NT2/D1 (cell line): ENCODE data around the gene TAS1R3.

Experiments
- YY1 ChIP-seq: IDR thresholded peaks from 2 replicates; pipeline ENCODE4 v1.6.1; 2011; ENCODE audit not compliant: insufficient read length, insufficient read depth
- ZNF274 ChIP-seq: IDR thresholded peaks from 2 replicates; pipeline ENCODE4 v1.6.1; 2011; ENCODE audit warnings: mild to moderate bottlenecking, low read depth, low read length

- TF ChIP-seq YY1, result no peak
- TF ChIP-seq ZNF274, result no peak
Observed at GRCh38 chr1:1344655-1345361, 13.7 kb downstream of the TAS1R3 start.
